Effector CD8-positive, alpha-beta T cell (primary cell): Measurements from ENCODE around the gene FILIP1L.

Source experiments
- DNase-seq: peaks from one replicate; lab custom pipeline; 2025; lab: John Stamatoyannopoulos, UW

Gene FILIP1L

GRCh38 chr3:99972380-99973104 is 141.8 kb downstream of the FILIP1L start:
- no peak for DNase-seq

DNA sequence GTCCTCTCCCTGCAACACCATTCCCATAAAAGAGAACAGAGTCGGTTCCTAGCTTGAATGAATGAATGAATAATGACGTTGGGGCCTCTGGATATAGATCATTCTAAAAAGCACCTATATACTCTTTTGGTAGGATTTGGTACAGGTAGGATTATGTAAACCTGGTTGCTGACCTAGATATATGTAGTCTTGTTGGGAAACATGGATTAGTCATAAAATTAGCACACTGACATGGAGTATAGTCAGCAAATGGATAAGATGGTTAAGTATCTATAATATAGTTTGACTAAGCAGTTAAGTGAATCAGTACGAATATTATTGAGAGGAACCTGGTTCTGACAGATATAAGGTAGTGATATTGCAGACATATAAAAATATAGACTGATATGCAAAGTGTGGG is 142.5 kb downstream of the FILIP1L start:
- DNase-seq, result no peak

DNA sequence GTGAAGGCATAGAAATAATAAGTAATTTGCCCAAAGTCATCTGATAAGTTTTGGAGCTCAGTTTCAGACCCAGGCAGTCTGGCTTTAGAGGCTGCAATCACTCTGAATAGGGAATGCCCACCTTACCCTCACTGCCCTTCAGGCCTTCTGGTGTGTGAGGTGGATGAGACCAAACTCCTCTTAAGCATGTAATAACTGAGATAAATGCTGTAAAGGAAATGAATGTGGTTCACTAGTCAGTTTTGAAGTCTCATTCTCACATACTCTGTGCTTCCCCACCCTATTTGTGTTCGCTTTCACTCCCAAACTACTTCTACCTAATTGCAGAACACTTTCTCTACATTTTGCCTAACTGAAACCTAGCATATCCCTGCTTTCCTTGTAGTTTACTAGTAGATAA is 144.1 kb downstream of the FILIP1L start:
- DNase-seq, result no peak

GRCh38 chr3:99969136-99969535 is 145.2 kb downstream of the FILIP1L start:
- DNase-seq, result no peak

DNA sequence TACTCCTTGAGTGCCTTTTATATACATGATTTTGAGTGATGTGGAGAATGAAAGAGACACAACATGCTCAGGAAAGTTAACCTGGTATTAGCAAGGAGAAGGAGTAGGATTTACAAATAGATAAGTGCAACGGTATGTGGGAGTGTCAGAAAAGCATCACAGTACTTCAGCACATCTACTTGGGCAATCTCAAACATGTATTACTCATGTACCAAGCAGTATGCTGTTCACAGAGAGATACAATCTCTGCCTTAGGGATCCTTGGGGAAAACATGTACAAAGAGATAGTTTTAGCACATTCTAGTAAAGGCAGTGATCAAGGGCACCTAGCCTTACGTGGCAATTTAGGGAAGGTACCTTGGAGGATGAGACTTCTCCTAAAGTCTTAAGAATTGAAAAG is 146.5 kb downstream of the FILIP1L start:
- DNase-seq, result no peak

GRCh38 chr3:99966662-99967416 is 147.5 kb downstream of the FILIP1L start:
- no peak for DNase-seq

- DNase-seq, result no peak
Observed at GRCh38 chr3:99965681-99966408, 148.5 kb downstream of the FILIP1L start.

- DNase-seq, result no peak
Observed at GRCh38 chr3:99965077-99965476, 149.2 kb downstream of the FILIP1L start.

DNA sequence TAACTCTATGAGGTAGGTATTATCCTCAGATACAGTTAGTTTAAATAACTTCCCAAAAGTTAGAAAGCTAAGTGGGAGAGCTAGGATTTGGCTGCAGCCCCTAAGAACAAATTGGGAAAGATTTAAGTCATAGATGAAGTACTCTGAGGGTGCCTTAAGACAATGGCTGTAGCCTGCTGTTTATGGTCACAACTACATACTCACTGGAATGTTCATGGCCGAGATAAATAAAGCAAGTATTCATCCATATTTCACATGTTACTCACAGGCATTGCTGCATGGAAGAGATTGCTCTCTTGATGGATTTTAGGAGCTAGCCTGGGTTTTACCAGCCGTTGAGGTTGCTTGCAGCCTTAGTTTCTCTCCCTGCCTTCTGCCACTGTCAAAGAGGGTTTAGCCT is 151.6 kb downstream of the FILIP1L start:
- DNase-seq, result no peak

DNA sequence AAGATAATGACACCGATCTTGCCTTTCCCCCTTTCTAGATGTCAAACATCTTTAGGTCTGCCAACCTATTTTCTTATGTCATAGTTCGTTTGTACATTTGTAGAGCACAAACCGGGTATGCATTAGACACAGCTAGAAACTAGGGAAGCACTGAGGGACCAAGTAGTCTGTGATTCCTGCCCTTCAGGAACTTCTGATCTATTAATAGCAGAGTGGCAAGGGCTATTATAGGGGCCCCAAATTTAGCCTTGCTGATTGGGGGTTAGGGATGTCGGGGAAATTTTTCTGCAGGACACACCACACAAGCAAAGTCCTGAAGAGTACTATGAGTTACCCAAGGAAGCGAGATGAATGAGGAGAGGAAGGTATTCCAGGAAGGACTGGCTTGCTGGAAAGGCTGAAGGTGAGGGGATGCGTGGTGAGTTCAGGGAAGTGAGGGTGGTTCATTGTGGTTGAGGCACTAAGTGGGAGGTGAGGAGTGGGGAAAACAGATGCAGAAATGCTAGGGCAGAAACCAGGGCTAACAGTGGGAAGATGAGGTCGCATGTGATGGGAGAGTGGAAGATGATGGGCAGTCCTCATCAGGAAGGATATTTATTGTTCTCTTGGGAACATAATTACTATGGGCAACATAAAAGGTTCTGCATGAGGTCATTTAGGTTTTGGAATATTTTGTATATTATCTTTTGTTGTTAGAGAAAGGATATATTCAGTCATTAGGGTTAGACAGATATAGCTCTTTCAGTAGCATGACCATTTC is 152.4 kb downstream of the FILIP1L start:
- no peak for DNase-seq

DNA sequence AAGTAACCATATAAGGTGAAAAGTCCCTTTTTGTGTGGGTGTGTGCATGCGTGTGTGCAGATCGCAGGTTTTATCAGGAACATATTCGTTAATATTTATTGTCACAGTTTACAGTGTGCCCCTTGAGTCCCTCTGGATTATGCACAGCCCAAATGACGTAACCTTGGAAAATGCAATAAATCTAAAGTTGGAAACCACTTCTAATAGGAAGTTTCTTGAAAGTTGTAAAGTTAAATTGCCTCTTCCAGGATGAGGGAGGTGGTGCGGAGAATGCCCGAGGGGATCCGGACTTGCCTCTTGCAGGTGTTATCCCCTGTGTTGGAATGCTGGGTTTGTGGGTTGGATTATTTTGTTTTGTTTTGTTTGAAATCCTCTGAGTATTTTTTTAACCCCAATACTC is 153.4 kb downstream of the FILIP1L start:
- no peak for DNase-seq

GRCh38 chr3:99960123-99960878 is 154.0 kb downstream of the FILIP1L start:
- no peak for DNase-seq

GRCh38 chr3:99958222-99958912 is 155.9 kb downstream of the FILIP1L start:
- no peak for DNase-seq

DNA sequence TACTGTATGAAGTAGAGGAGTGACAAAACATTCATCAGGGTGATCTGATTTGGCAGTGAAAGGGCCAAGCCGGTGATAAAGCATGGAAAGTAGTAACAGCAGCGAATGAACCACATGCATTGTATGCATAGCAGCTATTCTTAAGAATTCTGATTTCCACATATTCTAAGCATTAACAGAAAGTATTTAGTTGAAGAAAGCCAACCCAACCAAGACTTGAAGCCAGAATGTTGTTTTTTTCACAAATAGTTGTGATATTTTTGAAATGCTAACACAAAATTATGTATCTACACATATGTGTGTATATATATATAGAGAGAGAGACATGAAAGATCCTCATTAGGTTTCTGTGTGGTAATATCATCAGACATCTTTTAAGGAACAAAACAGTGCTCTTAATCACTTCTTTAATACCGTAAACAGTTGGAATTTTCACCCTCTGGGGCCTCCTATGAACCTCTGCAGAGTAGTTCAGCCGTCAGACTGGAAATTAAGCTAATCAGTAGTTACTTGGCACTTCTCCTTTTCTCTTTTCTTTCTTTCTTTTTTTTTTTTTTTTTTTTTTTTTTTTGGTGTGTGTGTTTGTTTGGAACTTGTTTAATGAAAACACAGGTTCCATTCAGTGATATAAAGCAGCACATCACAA is 157.0 kb downstream of the FILIP1L start:
- no peak for DNase-seq

GRCh38 chr3:99955773-99956562 is 158.3 kb downstream of the FILIP1L start:
- DNase-seq, result no peak

- no peak for DNase-seq
Observed at GRCh38 chr3:99954914-99955644, 159.2 kb downstream of the FILIP1L start.

GRCh38 chr3:99953596-99953995 is 160.7 kb downstream of the FILIP1L start:
- no peak for DNase-seq

GRCh38 chr3:99952306-99952705 is 162.0 kb downstream of the FILIP1L start:
- DNase-seq, result no peak

- DNase-seq, result no peak
Observed at GRCh38 chr3:99951701-99952100, 162.6 kb downstream of the FILIP1L start.
